Adrenal gland (tissue), 5 donors: ENCODE data around the gene SARS1.

ENCODE experiments used
- POLR2A ChIP-seq, 2 donors: fragments of 450-650 bp; IDR thresholded peaks; one replicate each; pipeline ENCODE4 v1.6.1; 2017; ENCODE audit warnings: antibody characterized with exemption in 2 of 2, mild to moderate bottlenecking in 2 of 2, moderate library complexity in 1 of 2
- TF ChIP-seq, protein P1 (sequence below), 6 experiments: fragments of 450-650 bp in 4 of 6; fragments of 200-600 bp in 2 of 6; sonication (generic) in 1 of 6; IDR thresholded peaks; 1 replicate in 5 of 6; 2 replicates in 1 of 6; pipeline versions ENCODE4 v1.5.1 to v1.8.0; 2016 to 2021; ENCODE audit warnings: antibody characterized with exemption in 6 of 6, mild to moderate bottlenecking in 2 of 6, moderate library complexity in 1 of 6
- donor health status: DM: no; HTN: no; CAD: no.

DNA sequence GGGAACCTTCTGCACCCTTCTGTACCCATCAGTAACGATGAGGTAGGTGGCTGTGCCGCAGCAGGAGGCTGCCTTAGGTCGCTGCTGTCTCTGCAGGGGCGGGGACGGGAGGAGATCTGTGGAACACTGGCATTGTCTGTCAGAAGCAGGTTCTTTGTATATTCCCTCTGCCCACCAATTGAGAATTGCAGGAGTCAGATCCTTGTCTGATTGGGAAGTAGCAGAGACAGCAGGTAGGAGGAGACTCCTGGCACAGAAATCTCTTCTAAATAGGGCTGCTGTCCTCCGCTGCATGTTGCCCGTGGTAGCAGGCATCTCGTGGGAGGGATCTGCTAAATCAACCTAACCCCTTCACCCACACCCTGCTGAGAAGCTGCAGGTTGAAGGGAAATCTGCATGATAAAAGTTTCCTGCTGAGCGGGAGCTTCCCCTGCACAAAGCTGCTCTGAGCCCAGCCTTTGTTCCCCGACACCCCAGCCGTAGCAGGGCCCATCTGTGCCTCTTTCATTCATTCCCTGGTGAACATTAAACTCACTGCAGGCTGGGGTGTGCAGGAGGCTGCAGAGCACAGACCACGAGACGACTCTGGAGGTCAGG, 15.9 kb downstream of the SARS1 start:
- TF ChIP-seq POLR2A (IDR thresholded peaks at IDR 0.05) = no peak
- TF ChIP-seq, protein P1, sequence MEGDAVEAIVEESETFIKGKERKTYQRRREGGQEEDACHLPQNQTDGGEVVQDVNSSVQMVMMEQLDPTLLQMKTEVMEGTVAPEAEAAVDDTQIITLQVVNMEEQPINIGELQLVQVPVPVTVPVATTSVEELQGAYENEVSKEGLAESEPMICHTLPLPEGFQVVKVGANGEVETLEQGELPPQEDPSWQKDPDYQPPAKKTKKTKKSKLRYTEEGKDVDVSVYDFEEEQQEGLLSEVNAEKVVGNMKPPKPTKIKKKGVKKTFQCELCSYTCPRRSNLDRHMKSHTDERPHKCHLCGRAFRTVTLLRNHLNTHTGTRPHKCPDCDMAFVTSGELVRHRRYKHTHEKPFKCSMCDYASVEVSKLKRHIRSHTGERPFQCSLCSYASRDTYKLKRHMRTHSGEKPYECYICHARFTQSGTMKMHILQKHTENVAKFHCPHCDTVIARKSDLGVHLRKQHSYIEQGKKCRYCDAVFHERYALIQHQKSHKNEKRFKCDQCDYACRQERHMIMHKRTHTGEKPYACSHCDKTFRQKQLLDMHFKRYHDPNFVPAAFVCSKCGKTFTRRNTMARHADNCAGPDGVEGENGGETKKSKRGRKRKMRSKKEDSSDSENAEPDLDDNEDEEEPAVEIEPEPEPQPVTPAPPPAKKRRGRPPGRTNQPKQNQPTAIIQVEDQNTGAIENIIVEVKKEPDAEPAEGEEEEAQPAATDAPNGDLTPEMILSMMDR (IDR thresholded peaks at IDR 0.05) = no peak
